ENCODE results near the gene AP2S1.
"Not testable (repeated sequence)": the region's sequence is repeated elsewhere in the genome, so short reads cannot be mapped to it uniquely, and the experiment has no call there.

Gene AP2S1

DNA sequence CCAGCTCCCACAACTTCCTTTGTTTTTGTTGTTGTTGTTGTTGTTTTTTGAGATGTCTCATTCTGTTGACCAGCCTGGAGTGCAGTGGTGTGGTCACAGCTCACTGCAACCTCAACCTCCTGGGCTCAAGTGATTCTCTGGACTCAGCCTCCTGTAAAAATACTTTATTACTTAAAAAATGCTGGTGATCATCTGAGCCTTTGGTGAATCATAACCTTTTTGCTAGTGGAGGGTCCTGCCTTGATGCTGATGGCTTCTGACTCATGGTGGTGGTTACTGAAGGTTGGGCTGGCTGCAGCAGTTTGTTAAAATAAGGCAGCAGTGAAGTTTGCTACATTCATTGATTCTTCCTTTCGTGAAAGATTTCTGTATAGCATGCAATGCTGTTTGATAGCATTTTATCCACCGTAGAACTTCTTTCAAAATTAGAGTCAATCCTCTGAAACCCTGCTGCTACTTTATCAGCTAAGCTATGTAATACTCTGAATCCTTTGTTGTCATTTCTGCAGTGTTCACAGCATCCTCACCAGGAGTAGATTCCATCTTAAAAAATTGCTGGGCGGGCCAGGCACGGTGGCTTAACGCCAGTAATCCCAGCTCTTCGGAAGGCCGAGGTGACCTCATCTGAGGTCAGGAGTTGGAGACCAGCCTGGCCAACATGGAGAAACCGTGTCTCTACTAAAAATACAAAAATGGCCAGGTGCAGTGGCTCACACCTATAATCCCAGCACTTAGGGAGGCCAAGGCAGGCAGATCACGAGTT lies 28.1 kb upstream of the AP2S1 start:
- TF ChIP-seq CTCF (IDR thresholded peaks at IDR 0.05; ENCODE audit: low read depth, low read length, missing control alignments): no peak
- DNase-seq (ENCODE audit: low read depth): no peak
- no peak overlapping the region for H3K4me3 ChIP-seq (ENCODE audit: low read depth, low read length)

DNA sequence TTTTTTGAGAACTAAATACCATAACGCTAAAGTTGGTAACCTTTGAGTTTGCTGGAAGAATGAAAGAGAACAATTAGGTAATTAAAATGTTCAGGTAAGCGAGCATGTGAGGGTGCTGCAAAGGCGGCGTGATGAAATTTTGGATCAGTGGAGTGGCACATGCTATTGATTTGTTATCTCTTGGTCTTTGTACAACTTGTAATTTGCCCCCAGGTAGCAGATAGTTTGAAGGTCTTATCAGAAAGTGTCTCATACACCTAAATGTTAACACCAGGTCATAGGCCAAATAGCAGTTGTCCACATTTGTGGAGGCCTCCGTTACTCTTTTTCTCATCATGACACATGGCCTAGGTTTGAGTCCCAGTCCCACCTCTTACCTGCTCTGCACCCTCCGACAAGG lies 25.0 kb upstream of the AP2S1 start:
- TF ChIP-seq CTCF (IDR thresholded peaks at IDR 0.05; ENCODE audit: low read depth, low read length, missing control alignments): no peak

DNA sequence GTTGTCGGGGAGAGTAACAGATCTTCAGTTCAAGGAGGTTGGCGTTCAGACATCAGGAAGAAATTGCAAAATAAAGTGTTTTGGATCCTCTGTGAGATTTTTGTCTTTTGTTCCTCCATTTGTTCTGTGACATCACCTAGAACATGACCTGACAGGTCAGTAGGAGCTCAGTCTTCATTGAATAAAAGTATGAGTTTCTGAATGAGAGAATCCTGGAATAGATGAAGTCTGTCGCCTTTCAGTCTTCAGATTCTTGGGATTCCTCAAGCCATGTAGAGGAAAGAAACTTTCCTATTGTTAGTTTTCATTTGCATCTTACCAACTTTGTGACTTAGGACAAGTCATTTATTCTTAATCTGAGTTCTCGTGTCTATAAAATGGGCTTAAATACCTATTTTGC lies 24.6 kb upstream of the AP2S1 start:
- TF ChIP-seq CTCF (IDR thresholded peaks at IDR 0.05; ENCODE audit: low read depth, low read length, missing control alignments): no peak
- no peak overlapping the region for H3K4me3 ChIP-seq (ENCODE audit: low read depth, low read length)
- no peak for DNase-seq (ENCODE audit: low read depth)

More for the DNA sequence above, 25.0 kb upstream of the AP2S1 start:
- no peak for DNase-seq (ENCODE audit: low read depth)
- H3K4me3 ChIP-seq (ENCODE audit: low read depth, low read length): no peak overlapping the region

- no peak overlapping the region for H3K4me3 ChIP-seq (ENCODE audit: low read depth, low read length)
- no peak for DNase-seq (ENCODE audit: low read depth)
- TF ChIP-seq CTCF (IDR thresholded peaks at IDR 0.05; ENCODE audit: low read depth, low read length, missing control alignments): no peak
Measured at GRCh38 chr19:46872967-46873366, 22.3 kb upstream of the AP2S1 start.

GRCh38 chr19:46871173-46871572 lies 20.5 kb upstream of the AP2S1 start:
- H3K4me3 ChIP-seq (ENCODE audit: low read depth, low read length); DNase-seq (ENCODE audit: low read depth): not testable (repeated sequence)

DNA sequence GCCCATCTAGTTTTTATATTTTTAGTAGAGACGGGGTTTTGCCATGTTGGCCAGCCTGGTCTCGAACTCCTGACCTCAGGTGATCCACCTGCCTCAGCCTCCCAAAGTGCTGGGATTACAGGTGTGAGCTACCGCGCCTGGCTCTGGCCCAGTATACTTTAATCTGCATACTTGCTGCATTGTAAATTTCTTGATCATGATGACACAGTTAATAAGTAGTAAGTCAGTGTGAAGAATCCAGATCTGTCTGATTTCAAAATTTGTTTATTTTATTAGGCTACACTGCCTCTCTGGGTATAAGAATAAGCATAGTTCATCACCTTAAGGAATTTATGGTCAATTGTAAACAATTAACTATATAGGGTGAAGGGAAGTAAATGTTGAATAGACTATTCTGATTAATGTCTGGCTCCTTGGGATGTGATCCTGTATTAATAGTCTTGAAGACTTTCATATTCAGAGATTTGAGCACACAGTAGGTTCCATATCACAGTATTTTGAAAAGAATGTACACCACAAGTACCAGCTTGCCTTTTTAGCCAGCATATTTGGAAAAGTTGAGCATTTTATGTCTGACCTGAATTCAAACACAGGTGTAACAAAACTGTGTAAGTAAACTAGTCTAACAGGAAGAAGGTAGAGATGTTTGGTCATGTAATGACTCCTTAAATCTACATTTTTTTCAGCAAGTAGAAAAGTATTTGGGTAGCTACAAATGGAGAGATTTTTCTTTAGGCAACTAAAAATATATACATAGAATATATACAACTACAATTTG lies 17.6 kb upstream of the AP2S1 start:
- no peak for DNase-seq (ENCODE audit: low read depth)
- TF ChIP-seq CTCF (IDR thresholded peaks at IDR 0.05; ENCODE audit: low read depth, low read length, missing control alignments): no peak
- H3K4me3 ChIP-seq (ENCODE audit: low read depth, low read length): no peak overlapping the region

DNA sequence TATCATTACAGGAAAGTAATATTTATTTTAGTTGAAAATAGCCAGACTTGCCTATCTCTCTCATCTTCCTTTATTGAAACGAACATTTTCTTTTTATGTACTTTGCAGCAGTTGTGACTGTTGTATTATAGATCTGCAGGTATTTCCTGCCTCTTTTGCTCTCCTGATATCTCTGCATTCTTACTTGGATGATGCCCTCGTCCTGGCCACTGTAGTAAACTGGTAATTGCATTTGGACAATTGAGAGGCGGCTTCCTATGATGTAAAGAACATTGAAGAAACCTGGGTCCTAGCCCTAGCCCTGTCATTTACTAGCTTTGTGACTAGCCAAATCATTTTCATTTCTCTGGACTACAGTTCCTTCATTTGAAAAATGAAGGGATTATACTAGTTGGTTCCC lies 16.5 kb upstream of the AP2S1 start:
- DNase-seq (ENCODE audit: low read depth): no peak
- H3K4me3 ChIP-seq (ENCODE audit: low read depth, low read length): no peak overlapping the region

More for the DNA sequence above, 16.5 kb upstream of the AP2S1 start:
- no peak for TF ChIP-seq CTCF (IDR thresholded peaks at IDR 0.05; ENCODE audit: low read depth, low read length, missing control alignments)

Measured in GM12864 (cell line).